ENCODE measurements around the gene MBTPS2. TPM values are rescaled to one million over a fixed set of nuclear protein-coding genes. Genes with fewer than 3 reads are reported as not detected.
"Not testable (repeated sequence)": the region's sequence is repeated elsewhere in the genome, so short reads cannot be mapped to it uniquely, and the experiment has no call there.

The MBTPS2 gene
- total RNA-seq, 1 donor from 2014 or later, result 13.6 TPM

- Histone ChIP-seq H3K9ac (ENCODE audit: low read depth in 1 of 3, low read length in 3 of 3) (no peak overlapping the region), H3K36me3 (ENCODE audit: control insufficient read depth in 3 of 3, insufficient read depth in 3 of 3, low read length in 3 of 3) (peaks cover 4 to 9% (median 5%) of the 10 kb centered on the region in 3 donors), H3K27me3 (ENCODE audit: control insufficient read depth in 3 of 3, insufficient read depth in 3 of 3, low read length in 3 of 3) (no peaks in the 10 kb centered on the region), H3K4me1 (ENCODE audit: control insufficient read depth in 3 of 3, insufficient read depth in 3 of 3, low read length in 3 of 3) (peaks cover 0 to 4% (median 0%) of the 10 kb centered on the region in 3 donors), H3K4me3 (ENCODE audit: low read length in 3 of 3) (no peak overlapping the region), H3K9me3 (ENCODE audit: control insufficient read depth in 3 of 3, low read length in 3 of 3) (no peaks in the 10 kb centered on the region), H3K27ac (ENCODE audit: low read depth, low read length) (no peak overlapping the region)
Measured at GRCh38 chrX:21847342-21847741, 7.9 kb downstream of the MBTPS2 start.

- H3K4me3 ChIP-seq (ENCODE audit: low read length in 3 of 3), result no peak overlapping the region
- H3K36me3 ChIP-seq (ENCODE audit: control insufficient read depth in 3 of 3, insufficient read depth in 3 of 3, low read length in 3 of 3), result peaks cover 11 to 23% (median 16%) of the 10 kb centered on the region in 3 donors
- no peak overlapping the region for H3K9ac ChIP-seq (ENCODE audit: low read depth in 1 of 3, low read length in 3 of 3)
- no peaks in the 10 kb centered on the region for H3K4me1 ChIP-seq (ENCODE audit: control insufficient read depth in 3 of 3, insufficient read depth in 3 of 3, low read length in 3 of 3)
- H3K9me3 ChIP-seq (ENCODE audit: control insufficient read depth in 3 of 3, low read length in 3 of 3), result peaks cover 0 to 2% (median 0%) of the 10 kb centered on the region in 3 donors
- H3K27ac ChIP-seq (ENCODE audit: low read depth, low read length), result no peak overlapping the region
- H3K27me3 ChIP-seq (ENCODE audit: control insufficient read depth in 3 of 3, insufficient read depth in 3 of 3, low read length in 3 of 3), result no peaks in the 10 kb centered on the region
Measured at GRCh38 chrX:21853578-21853977, 14.2 kb downstream of the MBTPS2 start.

- Histone ChIP-seq H3K9me3 (ENCODE audit: control insufficient read depth in 3 of 3, low read length in 3 of 3) (peaks cover 0 to 2% (median 0%) of the 10 kb centered on the region in 3 donors), H3K4me1 (ENCODE audit: control insufficient read depth in 3 of 3, insufficient read depth in 3 of 3, low read length in 3 of 3) (no peaks in the 10 kb centered on the region), H3K36me3 (ENCODE audit: control insufficient read depth in 3 of 3, insufficient read depth in 3 of 3, low read length in 3 of 3) (peaks cover 11 to 17% (median 16%) of the 10 kb centered on the region in 3 donors), H3K27me3 (ENCODE audit: control insufficient read depth in 3 of 3, insufficient read depth in 3 of 3, low read length in 3 of 3) (no peaks in the 10 kb centered on the region), H3K27ac (ENCODE audit: low read depth, low read length) (no peak within 1 kb of the TSS), H3K4me3 (ENCODE audit: low read length in 3 of 3) (no peak within 1 kb of the TSS), H3K9ac (ENCODE audit: low read depth in 1 of 3, low read length in 3 of 3) (no peak within 1 kb of the TSS)
Measured at GRCh38 chrX:21855937-21856415, 16.6 kb downstream of the MBTPS2 start, which contains the start of gene YY2. TSS of gene YY2 (plus strand) at chrX:21855987. CDS start at chrX:21856485, 498 bp downstream.

DNA sequence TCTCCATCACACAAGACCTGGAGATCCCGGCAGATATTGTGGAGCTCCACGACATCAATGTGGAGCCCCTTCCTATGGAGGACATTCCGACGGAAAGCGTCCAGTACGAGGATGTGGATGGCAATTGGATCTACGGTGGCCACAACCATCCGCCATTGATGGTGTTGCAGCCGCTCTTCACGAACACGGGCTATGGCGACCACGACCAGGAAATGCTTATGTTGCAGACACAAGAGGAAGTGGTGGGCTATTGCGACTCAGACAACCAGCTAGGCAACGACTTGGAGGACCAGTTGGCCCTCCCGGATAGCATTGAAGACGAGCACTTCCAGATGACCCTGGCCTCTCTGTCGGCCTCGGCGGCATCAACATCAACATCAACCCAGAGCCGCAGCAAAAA, 17.1 kb downstream of the MBTPS2 start:
- peaks cover 11 to 17% (median 16%) of the 10 kb centered on the region in 3 donors for H3K36me3 ChIP-seq (ENCODE audit: control insufficient read depth in 3 of 3, insufficient read depth in 3 of 3, low read length in 3 of 3)

DNA sequence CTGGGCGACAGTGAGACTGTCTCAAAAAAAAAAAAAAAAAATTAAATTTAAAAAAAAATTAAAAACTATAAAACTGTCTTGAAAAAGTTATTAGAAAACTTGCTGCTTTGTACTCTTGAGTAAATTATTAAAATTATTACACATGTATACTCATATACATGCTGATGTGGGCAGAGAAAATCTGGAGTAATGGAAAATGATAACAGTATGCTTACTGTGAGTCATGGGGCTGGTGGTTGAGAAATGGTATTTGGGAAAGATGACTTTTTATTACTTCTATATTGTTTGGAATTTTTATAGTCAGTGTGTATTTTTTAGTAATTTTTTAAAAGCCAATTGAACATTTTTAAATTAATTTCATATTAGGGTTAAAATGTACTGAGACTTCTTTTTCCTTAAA, 23.8 kb downstream of the MBTPS2 start:
- Histone ChIP-seq H3K4me1 (ENCODE audit: control insufficient read depth in 3 of 3, insufficient read depth in 3 of 3, low read length in 3 of 3) (no peaks in the 10 kb centered on the region), H3K4me3 (ENCODE audit: low read length in 3 of 3) (no peak overlapping the region), H3K36me3 (ENCODE audit: control insufficient read depth in 3 of 3, insufficient read depth in 3 of 3, low read length in 3 of 3) (no peaks in the 10 kb centered on the region), H3K27me3 (ENCODE audit: control insufficient read depth in 3 of 3, insufficient read depth in 3 of 3, low read length in 3 of 3) (no peaks in the 10 kb centered on the region), H3K9ac (ENCODE audit: low read depth in 1 of 3, low read length in 3 of 3) (no peak overlapping the region), H3K27ac (ENCODE audit: low read depth, low read length) (no peak overlapping the region), H3K9me3 (ENCODE audit: control insufficient read depth in 3 of 3, low read length in 3 of 3) (no peaks in the 10 kb centered on the region)

More for the DNA sequence above, 17.1 kb downstream of the MBTPS2 start:
- no peak overlapping the region for H3K9ac ChIP-seq (ENCODE audit: low read depth in 1 of 3, low read length in 3 of 3)
- H3K4me3 ChIP-seq (ENCODE audit: low read length in 3 of 3), result no peak overlapping the region
- H3K27me3 ChIP-seq (ENCODE audit: control insufficient read depth in 3 of 3, insufficient read depth in 3 of 3, low read length in 3 of 3), result no peaks in the 10 kb centered on the region
- peaks cover 0 to 2% (median 0%) of the 10 kb centered on the region in 3 donors for H3K9me3 ChIP-seq (ENCODE audit: control insufficient read depth in 3 of 3, low read length in 3 of 3)
- H3K4me1 ChIP-seq (ENCODE audit: control insufficient read depth in 3 of 3, insufficient read depth in 3 of 3, low read length in 3 of 3), result no peaks in the 10 kb centered on the region
- H3K27ac ChIP-seq (ENCODE audit: low read depth, low read length), result no peak overlapping the region

DNA sequence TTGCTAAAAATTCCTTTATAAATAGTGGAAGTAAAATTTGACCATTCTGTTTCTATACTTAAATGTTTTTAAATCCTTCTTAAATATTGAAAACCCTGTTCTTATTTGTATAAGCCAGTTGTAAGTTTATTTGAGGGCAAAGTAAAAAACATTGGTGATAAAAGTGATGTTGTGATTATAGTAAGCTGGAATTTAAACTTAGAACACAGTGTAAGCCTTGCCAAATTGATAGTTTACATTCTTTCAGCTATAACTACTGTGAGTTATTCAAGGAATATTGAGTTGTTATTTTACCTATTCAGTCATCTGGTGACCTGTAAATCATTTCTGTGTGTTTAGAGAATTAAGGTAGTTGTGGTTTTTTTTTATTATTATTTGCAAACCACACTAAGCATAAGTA, 26.0 kb downstream of the MBTPS2 start:
- no peaks in the 10 kb centered on the region for H3K36me3 ChIP-seq (ENCODE audit: control insufficient read depth in 3 of 3, insufficient read depth in 3 of 3, low read length in 3 of 3)
- no peak overlapping the region for H3K4me3 ChIP-seq (ENCODE audit: low read length in 3 of 3)
- no peaks in the 10 kb centered on the region for H3K9me3 ChIP-seq (ENCODE audit: control insufficient read depth in 3 of 3, low read length in 3 of 3)
- H3K9ac ChIP-seq (ENCODE audit: low read depth in 1 of 3, low read length in 3 of 3), result no peak overlapping the region
- no peak overlapping the region for H3K27ac ChIP-seq (ENCODE audit: low read depth, low read length)
- H3K4me1 ChIP-seq (ENCODE audit: control insufficient read depth in 3 of 3, insufficient read depth in 3 of 3, low read length in 3 of 3), result no peaks in the 10 kb centered on the region
- no peaks in the 10 kb centered on the region for H3K27me3 ChIP-seq (ENCODE audit: control insufficient read depth in 3 of 3, insufficient read depth in 3 of 3, low read length in 3 of 3)

GRCh38 chrX:21870494-21870893, 31.1 kb downstream of the MBTPS2 start:
- no peaks in the 10 kb centered on the region for H3K9me3 ChIP-seq (ENCODE audit: control insufficient read depth in 3 of 3, low read length in 3 of 3)
- H3K9ac ChIP-seq (ENCODE audit: low read depth in 1 of 3, low read length in 3 of 3), result no peak overlapping the region
- no peaks in the 10 kb centered on the region for H3K4me1 ChIP-seq (ENCODE audit: control insufficient read depth in 3 of 3, insufficient read depth in 3 of 3, low read length in 3 of 3)
- no peaks in the 10 kb centered on the region for H3K27me3 ChIP-seq (ENCODE audit: control insufficient read depth in 3 of 3, insufficient read depth in 3 of 3, low read length in 3 of 3)
- no peaks in the 10 kb centered on the region for H3K36me3 ChIP-seq (ENCODE audit: control insufficient read depth in 3 of 3, insufficient read depth in 3 of 3, low read length in 3 of 3)
- H3K27ac ChIP-seq (ENCODE audit: low read depth, low read length), result no peak overlapping the region
- H3K4me3 ChIP-seq (ENCODE audit: low read length in 3 of 3), result no peak overlapping the region

- no peaks in the 10 kb centered on the region for H3K9me3 ChIP-seq (ENCODE audit: control insufficient read depth in 3 of 3, low read length in 3 of 3)
- H3K27me3 ChIP-seq (ENCODE audit: control insufficient read depth in 3 of 3, insufficient read depth in 3 of 3, low read length in 3 of 3), result no peaks in the 10 kb centered on the region
- no peak overlapping the region for H3K4me3 ChIP-seq (ENCODE audit: low read length in 3 of 3)
- H3K9ac ChIP-seq (ENCODE audit: low read depth in 1 of 3, low read length in 3 of 3), result no peak overlapping the region
- no peaks in the 10 kb centered on the region for H3K4me1 ChIP-seq (ENCODE audit: control insufficient read depth in 3 of 3, insufficient read depth in 3 of 3, low read length in 3 of 3)
- H3K27ac ChIP-seq (ENCODE audit: low read depth, low read length), result no peak overlapping the region
- no peaks in the 10 kb centered on the region for H3K36me3 ChIP-seq (ENCODE audit: control insufficient read depth in 3 of 3, insufficient read depth in 3 of 3, low read length in 3 of 3)
Measured at GRCh38 chrX:21873063-21873775, 33.8 kb downstream of the MBTPS2 start.

DNA sequence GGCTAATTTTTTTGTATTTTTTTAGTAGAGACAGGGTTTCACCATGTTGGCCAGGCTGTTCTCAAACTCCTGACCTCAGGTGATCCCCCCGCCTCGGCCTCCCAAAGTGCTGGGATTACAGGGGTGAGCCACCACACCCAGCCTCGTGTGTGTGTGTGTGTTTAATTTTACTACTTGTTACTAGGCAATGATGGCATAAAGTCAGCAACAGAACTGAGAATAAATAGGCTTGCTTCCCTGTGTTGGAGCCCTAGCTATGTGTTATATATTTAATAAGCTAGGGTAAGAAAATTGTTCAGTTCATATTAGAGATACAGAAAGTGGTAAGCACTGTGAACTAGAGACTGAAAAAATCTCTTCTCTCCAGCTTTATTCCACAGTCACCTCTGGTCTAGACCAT, 34.8 kb downstream of the MBTPS2 start:
- H3K9ac ChIP-seq (ENCODE audit: low read depth in 1 of 3, low read length in 3 of 3); H3K9me3 ChIP-seq (ENCODE audit: control insufficient read depth in 3 of 3, low read length in 3 of 3); H3K27ac ChIP-seq (ENCODE audit: low read depth, low read length); H3K4me3 ChIP-seq (ENCODE audit: low read length in 3 of 3); H3K4me1 ChIP-seq (ENCODE audit: control insufficient read depth in 3 of 3, insufficient read depth in 3 of 3, low read length in 3 of 3); H3K27me3 ChIP-seq (ENCODE audit: control insufficient read depth in 3 of 3, insufficient read depth in 3 of 3, low read length in 3 of 3); H3K36me3 ChIP-seq (ENCODE audit: control insufficient read depth in 3 of 3, insufficient read depth in 3 of 3, low read length in 3 of 3): not testable (repeated sequence)

GRCh38 chrX:21875013-21875412, 35.6 kb downstream of the MBTPS2 start:
- Histone ChIP-seq H3K36me3 (ENCODE audit: control insufficient read depth in 3 of 3, insufficient read depth in 3 of 3, low read length in 3 of 3) (peaks cover 0 to 3% (median 0%) of the 10 kb centered on the region in 3 donors), H3K9ac (ENCODE audit: low read depth in 1 of 3, low read length in 3 of 3) (no peak overlapping the region), H3K4me3 (ENCODE audit: low read length in 3 of 3) (no peak overlapping the region), H3K27ac (ENCODE audit: low read depth, low read length) (no peak overlapping the region), H3K9me3 (ENCODE audit: control insufficient read depth in 3 of 3, low read length in 3 of 3) (no peaks in the 10 kb centered on the region), H3K27me3 (ENCODE audit: control insufficient read depth in 3 of 3, insufficient read depth in 3 of 3, low read length in 3 of 3) (no peaks in the 10 kb centered on the region), H3K4me1 (ENCODE audit: control insufficient read depth in 3 of 3, insufficient read depth in 3 of 3, low read length in 3 of 3) (no peaks in the 10 kb centered on the region)
